ENCODE measurements around the gene NEU4. TPM values are rescaled to one million over a fixed set of nuclear protein-coding genes. Genes with fewer than 3 reads are reported as not detected.

The NEU4 gene
- total RNA-seq, 2 experiments from 2014 or later: 0.84 TPM; not detected in 1

DNA sequence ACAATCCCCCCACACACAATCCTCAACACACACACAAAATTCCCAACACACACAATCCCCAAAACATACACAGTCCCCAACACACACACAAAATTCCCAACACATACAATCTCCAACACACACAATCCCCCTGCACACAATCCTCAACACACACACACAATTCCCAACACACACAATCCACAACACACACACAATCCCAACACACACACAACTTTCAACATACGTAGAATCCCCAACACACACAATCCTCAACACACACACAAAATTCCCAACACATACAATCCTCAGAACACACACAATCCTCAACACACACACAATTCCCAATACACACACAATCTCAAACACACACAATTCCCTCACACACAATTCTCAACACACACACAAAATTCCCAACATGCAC is 52.3 kb downstream of the NEU4 start:
- no peak overlapping the region for H3K4me3 ChIP-seq (ENCODE audit: low read depth, low read length, poor library complexity, severe bottlenecking)
- H2AFZ ChIP-seq (ENCODE audit: low read length): no peak overlapping the region
- no peak for DNase-seq (ENCODE audit: low spot score)
- H3K27ac ChIP-seq (ENCODE audit: low read depth, low read length, poor library complexity, severe bottlenecking): no peak overlapping the region
- peaks cover 14% of the 10 kb centered on the region for H3K4me1 ChIP-seq (ENCODE audit: insufficient read depth, low read length, poor library complexity, severe bottlenecking)
- H3K36me3 ChIP-seq (ENCODE audit: insufficient read depth, low read length): no peaks in the 10 kb centered on the region
- H3K4me2 ChIP-seq (ENCODE audit: low read length): no peak overlapping the region
- intact Hi-C loops (cut with micrococcal nuclease; ENCODE audit: unreplicated experiment): no loop called here
- no peak for TF ChIP-seq EZH2phosphoT487 (IDR thresholded peaks at IDR 0.05; ENCODE audit: borderline replicate concordance, low read depth, low read length)
- TF ChIP-seq, protein P1, sequence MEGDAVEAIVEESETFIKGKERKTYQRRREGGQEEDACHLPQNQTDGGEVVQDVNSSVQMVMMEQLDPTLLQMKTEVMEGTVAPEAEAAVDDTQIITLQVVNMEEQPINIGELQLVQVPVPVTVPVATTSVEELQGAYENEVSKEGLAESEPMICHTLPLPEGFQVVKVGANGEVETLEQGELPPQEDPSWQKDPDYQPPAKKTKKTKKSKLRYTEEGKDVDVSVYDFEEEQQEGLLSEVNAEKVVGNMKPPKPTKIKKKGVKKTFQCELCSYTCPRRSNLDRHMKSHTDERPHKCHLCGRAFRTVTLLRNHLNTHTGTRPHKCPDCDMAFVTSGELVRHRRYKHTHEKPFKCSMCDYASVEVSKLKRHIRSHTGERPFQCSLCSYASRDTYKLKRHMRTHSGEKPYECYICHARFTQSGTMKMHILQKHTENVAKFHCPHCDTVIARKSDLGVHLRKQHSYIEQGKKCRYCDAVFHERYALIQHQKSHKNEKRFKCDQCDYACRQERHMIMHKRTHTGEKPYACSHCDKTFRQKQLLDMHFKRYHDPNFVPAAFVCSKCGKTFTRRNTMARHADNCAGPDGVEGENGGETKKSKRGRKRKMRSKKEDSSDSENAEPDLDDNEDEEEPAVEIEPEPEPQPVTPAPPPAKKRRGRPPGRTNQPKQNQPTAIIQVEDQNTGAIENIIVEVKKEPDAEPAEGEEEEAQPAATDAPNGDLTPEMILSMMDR (conservative IDR thresholded peaks at IDR 0.05; ENCODE audit: low read length): no peak
- H3K79me2 ChIP-seq (ENCODE audit: insufficient read depth, low read depth, low read length): no peaks in the 10 kb centered on the region
- H3K9me3 ChIP-seq (ENCODE audit: low read length): peaks cover 13% of the 10 kb centered on the region; the same call in 1 of the 2 replicates
- H3K9me2 ChIP-seq (ENCODE audit: insufficient read depth, low read length): no peaks in the 10 kb centered on the region
- no TSS peak for BruUV-seq (replicated peaks)
- ChIA-PET CTCF (ENCODE audit: unreplicated experiment) (no interaction called here), POLR2A (no interaction called here)
- H4K20me1 ChIP-seq (ENCODE audit: insufficient read depth, low read length): no peaks in the 10 kb centered on the region

DNA sequence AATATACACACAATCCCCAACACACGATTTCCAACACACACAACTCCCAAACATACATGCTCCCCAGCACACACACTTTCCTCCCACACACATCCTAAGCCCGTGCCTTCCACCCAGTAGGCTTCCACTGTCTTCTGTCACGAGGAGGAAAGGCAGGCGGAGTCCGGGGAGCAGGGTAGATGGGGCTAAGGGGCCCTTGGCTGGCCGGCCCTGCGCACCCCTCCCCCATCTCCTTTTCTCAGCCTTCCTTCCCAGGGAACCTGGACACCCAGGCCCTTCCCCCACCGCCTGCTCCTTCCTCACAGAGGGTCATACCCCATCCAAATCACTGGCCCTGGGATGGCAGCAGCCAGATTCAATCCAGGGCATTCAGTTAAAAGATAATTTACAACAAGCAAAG is 53.1 kb downstream of the NEU4 start:
- no peak overlapping the region for H2AFZ ChIP-seq (ENCODE audit: low read length)
- H3K36me3 ChIP-seq (ENCODE audit: insufficient read depth, low read length): no peaks in the 10 kb centered on the region
- TF ChIP-seq, protein P1 (conservative IDR thresholded peaks at IDR 0.05; ENCODE audit: low read length): no peak
- no peak for TF ChIP-seq EZH2phosphoT487 (IDR thresholded peaks at IDR 0.05; ENCODE audit: borderline replicate concordance, low read depth, low read length)
- H3K4me1 ChIP-seq (ENCODE audit: insufficient read depth, low read length, poor library complexity, severe bottlenecking): peaks cover 14% of the 10 kb centered on the region
- BruUV-seq (replicated peaks): no TSS peak
- no peak overlapping the region for H3K4me3 ChIP-seq (ENCODE audit: low read depth, low read length, poor library complexity, severe bottlenecking)
- no peak overlapping the region for H3K4me2 ChIP-seq (ENCODE audit: low read length)
- intact Hi-C loops (cut with micrococcal nuclease; ENCODE audit: unreplicated experiment): no loop called here
- H3K27ac ChIP-seq (ENCODE audit: low read depth, low read length, poor library complexity, severe bottlenecking): no peak overlapping the region
- H3K79me2 ChIP-seq (ENCODE audit: insufficient read depth, low read depth, low read length): no peaks in the 10 kb centered on the region
- DNase-seq (ENCODE audit: low spot score): no peak
- ChIA-PET CTCF (ENCODE audit: unreplicated experiment) (no interaction called here), POLR2A (no interaction called here)
- no peaks in the 10 kb centered on the region for H3K9me2 ChIP-seq (ENCODE audit: insufficient read depth, low read length)
- peaks cover 13% of the 10 kb centered on the region; the same call in 1 of the 2 replicates for H3K9me3 ChIP-seq (ENCODE audit: low read length)
- no peaks in the 10 kb centered on the region for H4K20me1 ChIP-seq (ENCODE audit: insufficient read depth, low read length)

DNA sequence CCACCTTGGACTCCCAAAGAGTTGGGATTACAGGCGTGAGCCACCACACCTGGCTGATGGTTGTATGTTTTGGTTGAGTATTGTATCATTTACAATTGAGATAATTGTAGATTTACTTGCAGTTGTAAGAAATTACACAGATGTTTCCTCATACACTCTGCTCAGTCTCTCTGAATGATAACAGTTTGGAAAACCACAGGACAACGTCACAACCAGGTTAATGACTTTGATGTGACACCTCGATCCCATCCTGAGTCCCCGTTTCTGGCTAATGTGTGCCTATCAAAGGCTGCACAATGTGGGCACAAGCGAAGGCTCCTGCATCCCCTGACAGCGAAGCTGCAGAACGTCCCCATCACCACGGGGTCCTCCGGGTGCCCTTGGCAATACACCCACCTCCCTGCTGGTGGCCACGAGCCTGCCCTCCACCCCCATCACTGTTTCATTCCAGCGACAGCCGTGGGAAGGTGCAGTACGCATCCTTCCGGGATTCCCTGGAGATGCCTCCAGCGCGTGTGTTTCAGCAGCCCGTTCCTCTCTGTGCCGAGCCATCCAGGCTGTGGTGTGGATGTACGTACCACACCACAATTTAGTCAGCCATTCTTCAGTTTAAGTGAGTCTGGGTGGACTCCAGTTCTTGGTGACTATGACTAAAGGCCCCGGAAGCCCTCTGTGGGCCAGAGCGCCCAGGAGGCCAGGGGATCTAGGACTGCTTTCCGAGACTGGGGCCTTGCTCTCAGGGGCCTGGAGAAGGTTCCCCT is 54.0 kb downstream of the NEU4 start:
- H3K9me2 ChIP-seq (ENCODE audit: insufficient read depth, low read length): no peaks in the 10 kb centered on the region
- ChIA-PET CTCF (ENCODE audit: unreplicated experiment) (no interaction called here), POLR2A (no interaction called here)
- H3K79me2 ChIP-seq (ENCODE audit: insufficient read depth, low read depth, low read length): no peaks in the 10 kb centered on the region
- no TSS peak for BruUV-seq (replicated peaks)
- H4K20me1 ChIP-seq (ENCODE audit: insufficient read depth, low read length): no peaks in the 10 kb centered on the region
- H2AFZ ChIP-seq (ENCODE audit: low read length): no peak overlapping the region
- H3K9me3 ChIP-seq (ENCODE audit: low read length): peaks cover 13% of the 10 kb centered on the region; the same call in 1 of the 2 replicates
- DNase-seq (ENCODE audit: low spot score): no peak
- H3K36me3 ChIP-seq (ENCODE audit: insufficient read depth, low read length): no peaks in the 10 kb centered on the region
- no peak for TF ChIP-seq EZH2phosphoT487 (IDR thresholded peaks at IDR 0.05; ENCODE audit: borderline replicate concordance, low read depth, low read length)
- TF ChIP-seq, protein P1 (conservative IDR thresholded peaks at IDR 0.05; ENCODE audit: low read length): no peak
- intact Hi-C loops (cut with micrococcal nuclease; ENCODE audit: unreplicated experiment): no loop called here
- no peak overlapping the region for H3K4me2 ChIP-seq (ENCODE audit: low read length)
- no peak overlapping the region for H3K4me3 ChIP-seq (ENCODE audit: low read depth, low read length, poor library complexity, severe bottlenecking)
- H3K4me1 ChIP-seq (ENCODE audit: insufficient read depth, low read length, poor library complexity, severe bottlenecking): peaks cover 14% of the 10 kb centered on the region
- H3K27ac ChIP-seq (ENCODE audit: low read depth, low read length, poor library complexity, severe bottlenecking): no peak overlapping the region

Measured in OCI-LY7 (cell line).